ENCODE measurements around the gene C1orf226. TPM values are rescaled to one million over a fixed set of nuclear protein-coding genes. Genes with fewer than 3 reads are reported as not detected.

C1orf226 gene
- total RNA-seq, 1 experiment from 2014 or later, result 7.7 TPM

DNA sequence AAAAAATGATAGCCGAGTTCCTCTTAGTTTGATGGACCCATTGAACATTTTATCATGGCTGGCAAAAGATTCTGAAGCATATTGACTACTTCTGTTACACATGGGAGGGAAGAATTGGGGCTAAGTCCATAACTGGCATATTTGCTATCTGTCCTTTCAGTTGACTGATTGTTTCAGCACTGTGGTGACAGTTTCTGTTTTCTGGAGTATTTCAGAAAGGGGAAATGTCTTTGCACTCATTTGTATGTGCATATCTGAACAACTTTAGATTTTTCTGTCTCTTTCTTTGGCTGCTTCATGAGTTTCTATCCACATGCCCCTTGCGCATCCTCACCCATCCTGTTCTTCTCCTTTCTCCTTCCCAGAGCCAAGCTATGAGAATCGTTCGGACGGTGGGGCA, 38.1 kb upstream of the C1orf226 start:
- H3K9me2 ChIP-seq (ENCODE audit: insufficient read depth), result no peaks in the 10 kb centered on the region
- no peak overlapping the region for H2AFZ ChIP-seq (ENCODE audit: low read depth, low read length, poor library complexity, severe bottlenecking)
- no peaks in the 10 kb centered on the region for H4K20me1 ChIP-seq (ENCODE audit: insufficient read depth)
- no peak overlapping the region for H3K27ac ChIP-seq (ENCODE audit: low read depth, low read length)
- no TSS peak for BruUV-seq (replicated peaks)
- H3K4me1 ChIP-seq (ENCODE audit: control insufficient read depth in 1 of 2, insufficient read depth in 2 of 2, low read length in 2 of 2), result peaks cover 0 to 12% of the 10 kb centered on the region in 2 experiments; a peak in 3 of 4 replicates
- CTCF ChIA-PET, result interaction anchor here (1.6 kb wide), 1 partner anchor 14 kb away, joined by 3 read pairs; no protein-coding TSS in a partner anchor
- no peaks in the 10 kb centered on the region for H3K36me3 ChIP-seq (ENCODE audit: control insufficient read depth in 1 of 2, insufficient read depth in 2 of 2, low read length in 2 of 2)
- no peak for TF ChIP-seq TCF7L2 (IDR thresholded peaks at IDR 0.05; ENCODE audit: borderline replicate concordance, extremely low read depth, insufficient read depth, insufficient read length)
- TF ChIP-seq MAX (IDR thresholded peaks at IDR 0.05), result no peak
- no peak for TF ChIP-seq POLR2A (IDR thresholded peaks at IDR 0.05; ENCODE audit: borderline replicate concordance, extremely low read depth, insufficient read depth, insufficient read length)
- TF ChIP-seq ZNF274 (IDR thresholded peaks at IDR 0.05; ENCODE audit: low read depth, low read length), result no peak
- no peak for TF ChIP-seq SIN3A (IDR thresholded peaks at IDR 0.05; ENCODE audit: low read depth)
- no peak for TF ChIP-seq EZH2phosphoT487 (IDR thresholded peaks at IDR 0.05; ENCODE audit: borderline replicate concordance)
- H3K4me2 ChIP-seq (ENCODE audit: low read length), result no peak overlapping the region
- H3K27me3 ChIP-seq (ENCODE audit: insufficient read depth, low read length), result no peaks in the 10 kb centered on the region
- ATAC-seq, result no peak
- intact Hi-C loops (cut with micrococcal nuclease), result no loop called here
- no peaks in the 10 kb centered on the region for H3K9me3 ChIP-seq (ENCODE audit: control insufficient read depth in 1 of 2, insufficient read depth in 1 of 2, low read depth in 1 of 2, low read length in 2 of 2)
- no peak overlapping the region for H3K4me3 ChIP-seq (replicated peaks in 1 of 2; ENCODE audit: low read depth in 1 of 2, low read length in 2 of 2)
- no peak for DNase-seq (ENCODE audit: low read depth, low spot score)
- RAD21 ChIA-PET (ENCODE audit: low non-redundant PET in 1 of 2, low total read pairs in 2 of 2, uncharacterized antibody in 2 of 2, unreplicated experiment in 2 of 2), result no interaction called here
- no peak overlapping the region for H3K9ac ChIP-seq (ENCODE audit: low read length)
- POLR2A ChIA-PET, result no interaction called here
- no peaks in the 10 kb centered on the region for H3K79me2 ChIP-seq (ENCODE audit: insufficient read depth, low read length)

GRCh38 chr1:162347281-162347680, 34.2 kb upstream of the C1orf226 start:
- no TSS peak for BruUV-seq (replicated peaks)
- intact Hi-C loops (cut with micrococcal nuclease), result no loop called here
- ChIA-PET RAD21 (ENCODE audit: low non-redundant PET in 1 of 2, low total read pairs in 2 of 2, uncharacterized antibody in 2 of 2, unreplicated experiment in 2 of 2) (no interaction called here), CTCF (no interaction called here), POLR2A (no interaction called here)
- Histone ChIP-seq H3K9ac (ENCODE audit: low read length) (no peak overlapping the region), H3K36me3 (ENCODE audit: control insufficient read depth in 1 of 2, insufficient read depth in 2 of 2, low read length in 2 of 2) (no peaks in the 10 kb centered on the region), H4K20me1 (ENCODE audit: insufficient read depth) (no peaks in the 10 kb centered on the region), H3K27ac (ENCODE audit: low read depth, low read length) (no peak overlapping the region), H3K4me3 (replicated peaks in 1 of 2; ENCODE audit: low read depth in 1 of 2, low read length in 2 of 2) (no peak overlapping the region), H3K4me1 (ENCODE audit: control insufficient read depth in 1 of 2, insufficient read depth in 2 of 2, low read length in 2 of 2) (peaks cover 23 to 36% of the 10 kb centered on the region in 2 experiments), H3K79me2 (ENCODE audit: insufficient read depth, low read length) (no peaks in the 10 kb centered on the region), H3K4me2 (ENCODE audit: low read length) (no peak overlapping the region), H3K9me2 (ENCODE audit: insufficient read depth) (no peaks in the 10 kb centered on the region), H2AFZ (ENCODE audit: low read depth, low read length, poor library complexity, severe bottlenecking) (no peak overlapping the region), H3K9me3 (ENCODE audit: control insufficient read depth in 1 of 2, insufficient read depth in 1 of 2, low read depth in 1 of 2, low read length in 2 of 2) (no peaks in the 10 kb centered on the region), H3K27me3 (ENCODE audit: insufficient read depth, low read length) (no peaks in the 10 kb centered on the region)
- no peak for DNase-seq (ENCODE audit: low read depth, low spot score)
- ATAC-seq, result no peak
- TF ChIP-seq, protein P1, sequence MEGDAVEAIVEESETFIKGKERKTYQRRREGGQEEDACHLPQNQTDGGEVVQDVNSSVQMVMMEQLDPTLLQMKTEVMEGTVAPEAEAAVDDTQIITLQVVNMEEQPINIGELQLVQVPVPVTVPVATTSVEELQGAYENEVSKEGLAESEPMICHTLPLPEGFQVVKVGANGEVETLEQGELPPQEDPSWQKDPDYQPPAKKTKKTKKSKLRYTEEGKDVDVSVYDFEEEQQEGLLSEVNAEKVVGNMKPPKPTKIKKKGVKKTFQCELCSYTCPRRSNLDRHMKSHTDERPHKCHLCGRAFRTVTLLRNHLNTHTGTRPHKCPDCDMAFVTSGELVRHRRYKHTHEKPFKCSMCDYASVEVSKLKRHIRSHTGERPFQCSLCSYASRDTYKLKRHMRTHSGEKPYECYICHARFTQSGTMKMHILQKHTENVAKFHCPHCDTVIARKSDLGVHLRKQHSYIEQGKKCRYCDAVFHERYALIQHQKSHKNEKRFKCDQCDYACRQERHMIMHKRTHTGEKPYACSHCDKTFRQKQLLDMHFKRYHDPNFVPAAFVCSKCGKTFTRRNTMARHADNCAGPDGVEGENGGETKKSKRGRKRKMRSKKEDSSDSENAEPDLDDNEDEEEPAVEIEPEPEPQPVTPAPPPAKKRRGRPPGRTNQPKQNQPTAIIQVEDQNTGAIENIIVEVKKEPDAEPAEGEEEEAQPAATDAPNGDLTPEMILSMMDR (IDR thresholded peaks at IDR 0.05 in 2 of 3, conservative IDR thresholded peaks at IDR 0.05 in 1 of 3; ENCODE audit: borderline replicate concordance in 1 of 3, insufficient read depth in 1 of 3, low read depth in 2 of 3, low read length in 2 of 3), result no peak
- TF ChIP-seq, protein P2, sequence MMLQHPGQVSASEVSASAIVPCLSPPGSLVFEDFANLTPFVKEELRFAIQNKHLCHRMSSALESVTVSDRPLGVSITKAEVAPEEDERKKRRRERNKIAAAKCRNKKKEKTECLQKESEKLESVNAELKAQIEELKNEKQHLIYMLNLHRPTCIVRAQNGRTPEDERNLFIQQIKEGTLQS (IDR thresholded peaks at IDR 0.05), result no peak
- no peak for TF ChIP-seq FOSL1 (IDR thresholded peaks at IDR 0.05; ENCODE audit: low read depth)
- TF ChIP-seq MAX (IDR thresholded peaks at IDR 0.05), result no peak
- TF ChIP-seq SRF (IDR thresholded peaks at IDR 0.05; ENCODE audit: low read depth), result no peak
- no peak for TF ChIP-seq SP1 (IDR thresholded peaks at IDR 0.05; ENCODE audit: low read depth)
- TF ChIP-seq YY1 (IDR thresholded peaks at IDR 0.05; ENCODE audit: extremely low read depth, insufficient replicate concordance, low read depth, low read length), result no peak
- TF ChIP-seq SIN3A (IDR thresholded peaks at IDR 0.05; ENCODE audit: low read depth), result no peak
- TF ChIP-seq CEBPB (IDR thresholded peaks at IDR 0.05; ENCODE audit: low read depth), result no peak
- no peak for TF ChIP-seq POLR2AphosphoS5 (IDR thresholded peaks at IDR 0.05; ENCODE audit: low read depth, low read length)
- TF ChIP-seq EZH2 (IDR thresholded peaks at IDR 0.05), result no peak
- TF ChIP-seq ZNF274 (IDR thresholded peaks at IDR 0.05; ENCODE audit: low read depth, low read length), result no peak
- no peak for TF ChIP-seq ZBTB33 (IDR thresholded peaks at IDR 0.05; ENCODE audit: extremely low read depth, insufficient replicate concordance, low read length)
- TF ChIP-seq RAD21 (IDR thresholded peaks at IDR 0.05; ENCODE audit: low read depth), result no peak

Data from HCT116 (cell line).